Activated naive CD4-positive, alpha-beta T cell treated with anti-CD3 and anti-CD28 coated beads for 36 hours (primary cell): ENCODE data around the gene LITAFD. TPM values are rescaled to one million over a fixed set of nuclear protein-coding genes. Genes with fewer than 3 reads are reported as not detected.

ENCODE experiments used
- CTCF ChIA-PET: fragments of 350-600 bp; sonication (Branson Sonifier 250); formaldehyde crosslinking; loops from one replicate; lab custom pipeline; 2021; ENCODE audit warnings: antibody characterized with exemption; lab: Charles Lee
- DNase-seq: peaks from one replicate; pipeline ENCODE4 v3.0.0-alpha.2; 2020
- H3K27ac Mint-ChIP-seq: one replicate; pipeline ENCODE4 v1.8.0; 2021; ENCODE audit warnings: mild to moderate bottlenecking, mixed read lengths
- H3K27me3 Mint-ChIP-seq: one replicate; pipeline ENCODE4 v1.8.0; 2021; ENCODE audit warnings: low read depth, mixed read lengths
- H3K36me3 Mint-ChIP-seq: one replicate; pipeline ENCODE4 v1.8.0; 2021; ENCODE audit warnings: low read depth, mixed read lengths
- H3K4me1 Mint-ChIP-seq: one replicate; pipeline ENCODE4 v1.8.0; 2021; ENCODE audit warnings: low read depth, mixed read lengths
- H3K4me3 Mint-ChIP-seq: one replicate; pipeline ENCODE4 v1.8.0; 2021; ENCODE audit warnings: mild to moderate bottlenecking, moderate library complexity, mixed read lengths
- H3K9me3 Mint-ChIP-seq: one replicate; pipeline ENCODE4 v1.8.0; 2021; ENCODE audit warnings: mixed read lengths
- intact Hi-C: fragments of 100-400 bp; cut with micrococcal nuclease; formaldehyde crosslinking; loops from one replicate; pipeline ENCODE4 v1.15.1; 2023
- total RNA-seq, 2 experiments: library from RNA; stranded (reverse); gene quantifications; one replicate each; pipeline ENCODE4 v1.2.3, GENCODE V29; 2021

The LITAFD gene
- total RNA-seq, 2 experiments from 2014 or later = not detected

DNA sequence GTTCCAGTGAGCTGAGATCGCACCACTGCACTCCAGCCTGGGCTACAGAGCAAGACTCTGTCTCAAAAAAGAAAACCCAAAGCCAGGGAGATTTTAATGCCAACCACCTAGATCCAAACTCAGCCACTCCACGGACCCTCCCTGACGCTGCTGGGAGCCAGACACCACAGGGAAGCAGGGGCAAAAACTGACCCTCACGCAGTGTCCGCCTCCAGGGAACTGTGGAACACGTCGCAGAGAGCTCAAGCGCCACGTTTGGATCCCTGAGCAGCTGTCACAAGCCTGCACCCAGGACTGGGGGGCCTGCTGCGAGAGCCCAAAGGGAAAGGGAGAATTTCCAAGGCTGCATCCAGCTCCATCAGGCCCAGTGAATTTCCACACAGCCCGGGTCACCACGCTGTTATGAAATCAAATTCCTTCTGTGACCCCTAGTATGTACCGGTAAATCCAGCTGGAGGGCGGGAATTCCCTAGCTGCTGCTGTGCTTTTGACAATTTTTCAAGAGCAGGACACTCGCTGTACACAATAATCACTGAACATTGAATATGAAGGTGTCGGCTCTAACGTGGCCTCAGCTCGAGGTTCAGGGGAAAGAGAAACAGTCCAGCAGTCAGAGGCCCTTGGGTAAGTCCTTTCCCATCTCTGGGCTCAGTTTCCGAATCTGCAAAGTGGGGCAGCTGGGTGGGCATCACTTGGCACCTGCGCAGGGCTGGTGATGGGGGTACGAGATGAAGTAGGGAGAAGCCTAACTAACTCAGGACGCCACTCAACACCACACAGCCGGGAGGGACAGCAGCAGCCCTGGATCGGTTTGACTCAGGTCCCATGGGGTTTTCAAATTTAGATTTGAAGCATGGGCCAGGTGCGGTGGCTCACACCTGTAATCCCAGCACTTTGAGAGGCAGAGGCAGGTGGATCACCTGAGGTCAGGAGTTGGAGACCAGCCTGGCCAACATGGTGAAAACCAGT, 22.0 kb upstream of the LITAFD start:
- no peaks in the 10 kb centered on the region for H3K9me3 Mint-ChIP-seq

DNA sequence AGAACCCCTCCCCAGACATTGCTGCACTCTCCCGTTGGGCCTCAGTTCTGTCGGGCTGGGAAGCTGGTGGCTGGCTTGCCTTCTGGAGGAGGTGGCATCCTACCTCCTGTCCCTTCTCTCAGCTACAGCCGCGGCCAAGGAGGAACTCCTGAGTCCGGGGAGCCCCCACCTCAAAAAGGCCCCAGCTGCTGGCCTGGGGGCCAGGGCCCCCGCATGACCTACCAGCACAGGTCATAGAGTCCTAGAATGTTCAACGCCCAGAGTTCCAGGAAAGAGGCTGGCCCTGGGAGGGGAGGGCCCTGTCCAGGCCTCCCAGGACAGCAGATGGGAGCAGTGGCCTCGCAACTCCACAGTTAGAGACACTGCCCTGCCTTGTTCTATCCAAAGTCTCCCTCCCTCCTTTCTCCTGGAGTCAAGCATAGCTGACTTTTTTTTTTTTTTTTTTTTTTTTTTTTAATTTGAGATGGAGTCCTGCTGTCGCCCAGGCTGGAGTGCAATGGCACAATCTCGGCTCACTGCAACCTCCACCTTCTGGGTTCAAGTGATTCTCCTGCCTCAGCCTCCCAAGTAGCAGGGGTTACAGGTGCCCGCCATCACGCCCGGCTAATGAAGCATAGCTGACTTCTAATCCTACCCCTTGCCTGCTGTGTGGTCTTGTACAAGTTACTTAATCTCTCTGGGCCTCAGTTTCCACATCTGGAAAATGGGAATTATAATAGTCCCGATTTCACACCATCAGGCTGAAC, 20.4 kb upstream of the LITAFD start:
- Mint-ChIP-seq H3K27me3 (no peaks in the 10 kb centered on the region), H3K9me3 (no peaks in the 10 kb centered on the region), H3K27ac (no peak overlapping the region), H3K36me3 (peaks cover 13% of the 10 kb centered on the region), H3K4me3 (no peak overlapping the region), H3K4me1 (peaks cover 22% of the 10 kb centered on the region)
- intact Hi-C loops = no loop called here
- DNase-seq = no peak
- CTCF ChIA-PET = interaction anchor here (1.2 kb wide), 1 partner anchor 20 kb away, joined by 4 read pairs; the partner anchor contains the start of gene LITAFD

More for the DNA sequence above, 22.0 kb upstream of the LITAFD start:
- H3K27me3 Mint-ChIP-seq = no peaks in the 10 kb centered on the region
- H3K36me3 Mint-ChIP-seq = peaks cover 20% of the 10 kb centered on the region
- no peak overlapping the region for H3K4me3 Mint-ChIP-seq
- intact Hi-C loops = no loop called here
- CTCF ChIA-PET = interaction anchor here (1.0 kb wide), 2 partner anchors 19 to 20 kb away, joined by 3 read pairs; no protein-coding TSS in a partner anchor
- H3K4me1 Mint-ChIP-seq = peaks cover 14% of the 10 kb centered on the region
- DNase-seq = no peak
- H3K27ac Mint-ChIP-seq = no peak overlapping the region

GRCh38 chr16:8862309-8863130, 19.6 kb upstream of the LITAFD start:
- intact Hi-C loops = no loop called here
- peaks cover 26% of the 10 kb centered on the region for H3K4me1 Mint-ChIP-seq
- CTCF ChIA-PET = interaction anchor here (1.2 to 2.8 kb wide), 2 partner anchors 11 to 19 kb away, joined by 4 to 17 read pairs; partner anchors contain the start of gene LITAFD
- H3K27me3 Mint-ChIP-seq = no peaks in the 10 kb centered on the region
- H3K4me3 Mint-ChIP-seq = no peak overlapping the region
- H3K36me3 Mint-ChIP-seq = peaks cover 16% of the 10 kb centered on the region
- no peaks in the 10 kb centered on the region for H3K9me3 Mint-ChIP-seq
- DNase-seq = no peak
- no peak overlapping the region for H3K27ac Mint-ChIP-seq

DNA sequence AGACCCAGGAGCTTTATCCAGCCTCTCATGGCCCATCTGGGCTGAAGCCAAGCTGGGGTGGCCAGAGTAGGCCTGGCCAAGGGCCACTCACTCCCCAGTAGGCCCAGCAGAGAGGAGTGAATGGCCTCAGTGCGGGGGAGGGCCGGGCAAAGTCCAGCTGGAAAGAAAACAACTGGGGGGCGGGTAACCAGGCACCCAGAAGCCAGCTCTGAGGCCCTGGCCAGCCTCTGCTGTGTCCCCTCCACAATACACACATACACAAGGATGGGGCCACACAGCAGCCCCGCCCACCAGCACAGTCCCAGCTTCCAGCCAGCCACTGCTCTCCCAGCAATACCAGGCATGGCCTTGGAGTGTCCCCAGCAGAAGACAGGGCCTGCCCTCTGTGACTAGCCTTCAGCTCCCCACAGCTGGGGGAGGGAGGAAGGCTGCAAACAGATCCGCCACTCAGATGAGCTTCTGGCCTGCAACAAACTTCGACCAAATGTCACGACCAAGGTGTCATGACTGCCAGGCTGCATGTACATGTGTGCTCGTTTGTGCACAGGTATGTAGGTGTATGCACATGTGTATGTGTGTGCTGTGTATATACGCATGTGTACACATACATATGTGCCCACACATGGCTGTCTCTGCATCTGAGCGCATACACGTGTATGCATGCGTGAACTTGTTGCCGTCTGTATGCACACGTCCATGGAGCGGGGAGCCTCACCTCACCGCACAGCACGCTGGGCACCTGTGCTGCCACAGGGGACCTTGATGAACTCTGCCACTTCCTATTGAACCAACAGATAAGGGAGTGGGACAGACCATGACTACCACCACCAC, 18.3 kb upstream of the LITAFD start:
- CTCF ChIA-PET = interaction anchor here (0.5 to 2.8 kb wide), 5 partner anchors 10 to 275 kb away, joined by 3 to 17 read pairs (median 4); no protein-coding TSS in a partner anchor
- H3K36me3 Mint-ChIP-seq = peaks cover 8% of the 10 kb centered on the region
- peaks cover 24% of the 10 kb centered on the region for H3K4me1 Mint-ChIP-seq
- H3K27me3 Mint-ChIP-seq = no peaks in the 10 kb centered on the region
- DNase-seq = no peak
- no peak overlapping the region for H3K4me3 Mint-ChIP-seq
- H3K27ac Mint-ChIP-seq = no peak overlapping the region
- intact Hi-C loops = no loop called here
- no peaks in the 10 kb centered on the region for H3K9me3 Mint-ChIP-seq

DNA sequence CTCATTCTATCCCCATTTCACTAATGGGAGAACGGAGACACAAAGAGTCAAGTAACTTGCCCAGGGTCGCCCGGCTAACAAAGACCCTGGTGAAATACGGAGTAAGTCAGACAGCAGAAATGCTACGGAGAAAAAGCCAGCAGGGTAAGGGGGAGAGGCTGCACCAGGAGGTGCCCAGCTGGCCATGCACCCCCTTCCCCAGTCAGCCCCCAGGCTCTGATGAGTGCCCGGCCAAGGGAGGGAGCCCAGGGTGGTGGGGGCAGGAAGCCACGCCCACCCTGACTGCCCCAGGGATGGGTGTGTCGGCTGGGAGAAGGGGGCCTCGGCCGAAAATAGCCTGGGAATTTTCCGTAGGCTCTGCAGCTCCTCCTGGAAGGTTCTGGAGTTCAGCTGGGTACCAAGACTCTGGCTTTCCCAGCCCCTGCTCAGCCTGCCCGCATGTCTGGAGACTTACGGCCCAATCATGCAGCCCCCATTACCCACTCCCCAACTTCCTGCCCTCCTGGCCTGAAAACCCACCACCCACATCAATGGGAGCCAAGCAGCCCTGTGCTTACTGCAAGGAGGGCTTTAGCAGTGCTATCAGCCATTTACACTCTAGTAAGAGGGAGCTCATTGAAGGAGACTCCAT, 17.6 kb upstream of the LITAFD start:
- Mint-ChIP-seq H3K27me3 (no peaks in the 10 kb centered on the region), H3K4me3 (no peak overlapping the region), H3K27ac (no peak overlapping the region), H3K36me3 (peaks cover 5% of the 10 kb centered on the region), H3K4me1 (peaks cover 28% of the 10 kb centered on the region), H3K9me3 (no peaks in the 10 kb centered on the region)
- intact Hi-C loops = loop anchor here (5.0 kb wide), 1 partner anchor 297 kb away; no protein-coding TSS in a partner anchor
- CTCF ChIA-PET = interaction anchor here (1.4 to 2.8 kb wide), 2 partner anchors 9 to 15 kb away, joined by 5 to 17 read pairs; no protein-coding TSS in a partner anchor
- DNase-seq = no peak

- Mint-ChIP-seq H3K4me3 (no peak overlapping the region), H3K27ac (no peak overlapping the region), H3K4me1 (peaks cover 28% of the 10 kb centered on the region), H3K36me3 (peaks cover 5% of the 10 kb centered on the region), H3K9me3 (no peaks in the 10 kb centered on the region), H3K27me3 (no peaks in the 10 kb centered on the region)
- no peak for DNase-seq
- CTCF ChIA-PET = interaction anchor here (1.4 to 2.8 kb wide), 2 partner anchors 8 to 15 kb away, joined by 5 to 17 read pairs; no protein-coding TSS in a partner anchor
- intact Hi-C loops = loop anchor here (5.0 kb wide), 1 partner anchor 298 kb away; no protein-coding TSS in a partner anchor
Measured at GRCh38 chr16:8865145-8865882, 16.8 kb upstream of the LITAFD start.

GRCh38 chr16:8866118-8866883, 15.8 kb upstream of the LITAFD start:
- Mint-ChIP-seq H3K4me1 (peaks cover 36% of the 10 kb centered on the region), H3K27ac (no peak overlapping the region), H3K27me3 (no peaks in the 10 kb centered on the region), H3K4me3 (peak overlapping the region; percentile 57), H3K36me3 (peaks cover 5% of the 10 kb centered on the region), H3K9me3 (no peaks in the 10 kb centered on the region)
- intact Hi-C loops = loop anchor here (5.0 kb wide), 1 partner anchor 299 kb away; no protein-coding TSS in a partner anchor
- no peak for DNase-seq
- CTCF ChIA-PET = no interaction called here

DNA sequence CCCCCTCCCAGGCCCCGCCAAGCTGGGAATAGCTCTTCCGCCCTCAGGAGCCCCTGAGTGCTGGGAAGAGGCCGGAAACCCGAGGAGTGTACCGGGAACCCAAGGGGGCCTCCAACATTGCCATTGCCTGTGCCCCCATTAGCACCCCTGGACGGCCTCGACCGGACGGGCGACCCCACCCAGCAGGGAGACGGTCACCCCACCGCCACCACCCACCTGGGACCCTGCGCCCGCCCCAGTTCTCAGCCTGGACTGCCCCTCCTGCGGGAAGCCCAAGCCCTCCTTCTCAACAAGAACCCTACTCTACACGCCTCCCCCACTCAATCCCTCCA, 15.3 kb upstream of the LITAFD start:
- intact Hi-C loops = loop anchor here (5.0 kb wide), 1 partner anchor 300 kb away; no protein-coding TSS in a partner anchor
- no peaks in the 10 kb centered on the region for H3K9me3 Mint-ChIP-seq
- H3K4me3 Mint-ChIP-seq = peak overlapping the region; percentile 89
- CTCF ChIA-PET = no interaction called here
- no peaks in the 10 kb centered on the region for H3K27me3 Mint-ChIP-seq
- peaks cover 36% of the 10 kb centered on the region for H3K4me1 Mint-ChIP-seq
- no peak for DNase-seq
- H3K27ac Mint-ChIP-seq = peak overlapping the region; percentile 83
- peaks cover 5% of the 10 kb centered on the region for H3K36me3 Mint-ChIP-seq

- Mint-ChIP-seq H3K27ac (peak overlapping the region; percentile 83), H3K27me3 (no peaks in the 10 kb centered on the region), H3K36me3 (peaks cover 5% of the 10 kb centered on the region), H3K4me1 (peaks cover 36% of the 10 kb centered on the region), H3K4me3 (peak overlapping the region; percentile 89), H3K9me3 (no peaks in the 10 kb centered on the region)
- peak; percentile 19 for DNase-seq
- CTCF ChIA-PET = interaction anchor here (1.5 to 5.4 kb wide), 2 partner anchors 13 to 272 kb away, joined by 6 to 36 read pairs; partner anchors contain the start of gene LITAFD
- intact Hi-C loops = loop anchor here (5.0 kb wide), 1 partner anchor 300 kb away; no protein-coding TSS in a partner anchor
Measured at GRCh38 chr16:8867216-8867931, 14.8 kb upstream of the LITAFD start.
